HG03442 (cell line): Measurements from ENCODE around the gene SLC16A14.

Experiments used
- ATAC-seq: cut with Tn5 transposase; IDR thresholded peaks from one replicate; pipeline ENCODE4 v1.9.1; 2021; ENCODE audit warnings: mild to moderate bottlenecking, moderate library complexity; ENCODE audit not compliant: unreplicated experiment

The SLC16A14 gene

GRCh38 chr2:230043025-230043424, 25.7 kb downstream of the SLC16A14 start:
- no peak for ATAC-seq

DNA sequence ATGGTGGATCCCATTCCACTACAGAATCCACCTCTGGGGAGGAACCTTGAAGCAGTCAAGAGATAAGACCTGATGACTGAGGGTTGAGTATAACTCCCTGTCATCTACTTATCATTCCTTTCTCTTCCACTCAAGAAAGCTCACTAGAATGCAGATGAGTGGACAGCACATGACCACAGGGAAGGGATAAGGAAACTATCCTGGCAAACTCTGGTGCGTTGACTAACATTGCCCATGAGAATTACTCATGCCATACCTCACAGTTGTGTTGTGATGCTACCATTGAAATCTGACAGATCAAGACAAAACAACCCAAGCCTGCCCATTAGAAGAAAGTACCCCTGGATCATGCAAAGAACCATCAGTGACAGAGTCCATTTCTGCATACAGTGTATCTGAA, 26.5 kb downstream of the SLC16A14 start:
- ATAC-seq = no peak

DNA sequence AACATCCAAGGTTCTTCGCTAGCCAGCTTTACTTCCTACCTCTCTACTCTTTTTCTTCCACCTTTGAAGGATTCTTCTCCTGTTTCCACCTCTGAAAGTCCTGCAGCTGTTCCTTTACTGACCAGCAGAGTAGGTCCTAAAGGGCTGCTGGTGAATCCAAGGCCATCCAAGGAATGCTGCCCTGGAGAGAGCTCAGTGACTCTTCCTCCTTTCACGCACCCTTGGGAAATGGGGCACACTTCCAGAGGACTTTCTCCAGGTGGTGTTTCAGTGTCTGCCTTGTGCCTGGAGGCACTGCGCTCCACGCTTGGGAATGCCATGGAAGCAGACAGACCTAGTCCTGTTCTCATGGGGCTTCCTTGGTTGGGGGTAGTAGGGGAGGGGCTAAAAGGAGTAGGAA, 45.4 kb downstream of the SLC16A14 start:
- ATAC-seq = no peak

- ATAC-seq = no peak
Observed at GRCh38 chr2:230019742-230020141, 49.0 kb downstream of the SLC16A14 start.

DNA sequence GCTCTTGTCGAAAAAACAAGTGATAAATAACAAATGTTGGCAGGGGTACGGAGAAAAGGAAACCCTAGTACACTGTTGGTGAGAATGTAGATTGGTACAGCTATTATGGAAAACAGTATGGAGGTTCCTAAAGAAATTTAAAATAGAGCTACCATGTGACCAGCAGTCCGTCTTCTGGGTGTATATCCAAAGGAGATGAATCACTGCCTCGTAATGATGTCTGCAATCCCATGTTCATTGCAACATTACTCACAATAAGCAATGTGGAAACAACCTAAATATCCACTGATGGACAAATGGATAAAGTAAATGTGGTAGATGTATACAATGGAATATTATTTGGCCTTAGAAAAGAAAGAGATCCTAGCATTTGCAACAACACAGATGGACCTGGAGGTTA, 50.6 kb downstream of the SLC16A14 start:
- no peak for ATAC-seq

DNA sequence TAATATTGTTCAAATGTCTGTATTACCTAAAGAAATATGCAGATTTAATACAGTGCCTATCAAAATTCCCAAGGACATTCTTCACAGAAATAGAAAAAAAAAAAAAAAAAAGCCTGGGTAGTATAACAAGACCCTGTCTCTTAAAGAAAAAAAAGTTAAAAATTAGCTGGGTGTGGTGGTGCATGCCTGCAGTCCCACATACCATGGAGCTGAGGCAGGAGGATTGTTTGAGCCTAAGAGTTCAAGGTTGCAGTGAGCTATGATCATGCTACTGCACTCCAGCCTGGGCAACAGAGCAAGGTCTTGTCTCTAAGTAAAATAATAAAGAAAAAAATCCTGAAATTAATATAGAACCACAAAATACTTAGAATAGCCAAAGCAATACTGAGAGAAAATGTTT, 51.9 kb downstream of the SLC16A14 start:
- ATAC-seq = no peak

- no peak for ATAC-seq
Observed at GRCh38 chr2:230012267-230012884, 56.3 kb downstream of the SLC16A14 start.

DNA sequence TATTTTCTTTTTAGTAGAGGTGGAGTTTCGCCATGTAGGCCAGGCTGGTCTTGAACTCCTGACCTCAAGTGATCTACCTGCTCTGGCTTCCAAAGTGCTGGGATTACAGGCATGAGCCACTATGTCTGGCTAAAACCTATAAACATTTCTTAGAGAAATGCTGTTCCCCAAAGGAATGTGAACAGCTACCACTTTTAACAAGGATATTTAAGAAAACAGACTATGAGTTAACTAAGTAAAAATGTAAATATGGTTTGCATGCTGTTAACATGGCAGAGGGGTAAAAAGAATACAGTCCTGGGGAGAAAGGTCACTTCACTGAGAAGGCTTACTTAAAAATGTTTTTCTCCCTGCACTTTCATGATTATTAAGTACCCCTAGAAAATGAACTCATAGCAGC, 57.1 kb downstream of the SLC16A14 start:
- ATAC-seq = no peak

DNA sequence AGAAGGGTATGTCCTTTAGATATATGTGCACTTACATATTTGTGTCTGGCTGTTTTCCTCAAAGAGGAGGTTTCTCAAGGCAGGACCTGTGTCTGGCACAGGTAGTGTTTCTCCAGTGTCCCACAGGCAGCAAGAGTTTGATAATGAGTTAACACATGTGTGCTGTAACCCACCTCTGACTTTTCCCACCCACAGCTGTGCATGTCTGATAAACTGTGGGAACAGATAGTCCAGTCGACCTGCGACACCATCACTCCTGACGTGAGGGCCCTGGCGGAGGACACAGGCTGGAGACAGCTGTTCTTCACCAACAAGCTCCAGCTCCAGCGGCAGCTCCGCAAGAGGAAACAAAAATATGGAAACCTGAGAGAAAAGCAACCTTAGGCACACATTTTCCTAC, 58.2 kb downstream of the SLC16A14 start:
- no peak for ATAC-seq

GRCh38 chr2:230008708-230009066, 60.0 kb downstream of the SLC16A14 start:
- no peak for ATAC-seq

DNA sequence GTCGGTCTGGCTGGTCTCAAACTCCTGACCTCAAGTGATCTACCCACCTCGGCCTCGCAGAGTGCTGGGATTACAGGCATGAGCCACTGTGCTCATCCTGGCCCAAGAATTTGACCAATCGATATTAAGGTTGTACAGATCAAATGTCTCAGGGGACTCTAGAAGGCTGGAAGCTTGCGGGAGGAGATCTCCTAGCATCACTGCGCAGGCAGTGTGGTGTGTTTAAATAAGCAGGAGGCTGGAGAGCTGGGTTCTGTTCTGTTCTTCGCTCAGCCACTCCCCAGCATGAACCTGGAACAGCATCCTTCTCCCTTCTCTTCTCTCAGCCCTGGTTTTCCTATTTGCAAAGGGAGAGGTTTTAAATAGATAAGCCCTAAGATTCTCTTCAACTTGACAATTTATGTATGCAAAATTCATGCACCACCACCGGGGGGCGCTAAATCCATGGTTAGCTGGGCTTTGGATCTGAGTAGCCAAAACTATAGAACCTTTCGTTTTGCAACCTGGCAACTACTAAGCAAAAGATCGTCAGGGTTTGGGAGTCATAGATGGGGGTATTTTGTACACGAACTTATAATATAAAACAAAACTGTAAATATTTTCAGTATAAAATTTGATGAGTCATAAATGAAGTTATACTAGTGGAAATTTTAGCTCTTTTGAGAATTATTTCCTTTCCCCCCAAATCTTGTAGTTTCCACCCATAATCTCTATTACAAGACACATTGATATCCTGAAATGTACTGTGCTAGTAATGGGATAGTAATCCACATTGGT, 60.6 kb downstream of the SLC16A14 start:
- no peak for ATAC-seq

GRCh38 chr2:230000118-230000841, 68.4 kb downstream of the SLC16A14 start:
- peak; percentile 97 for ATAC-seq

DNA sequence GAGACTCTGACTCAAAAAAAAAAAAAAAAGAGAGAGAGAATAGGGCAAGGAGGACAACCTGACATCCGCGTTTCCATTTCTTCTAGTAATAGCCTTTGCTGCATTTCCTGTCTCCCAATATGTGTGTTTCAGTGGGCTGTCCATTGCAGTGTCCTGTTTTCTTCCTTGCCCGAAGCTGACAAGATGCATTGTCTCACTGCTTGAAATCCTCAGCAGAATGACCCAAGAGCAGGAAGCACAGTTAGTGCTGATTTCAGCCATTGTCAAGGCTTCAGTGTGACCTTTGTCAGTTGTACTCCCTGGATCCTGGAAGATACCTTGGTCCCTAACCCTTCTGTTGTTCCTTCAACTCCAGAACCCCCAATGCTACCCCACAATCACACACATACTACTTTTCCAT, 71.2 kb downstream of the SLC16A14 start:
- ATAC-seq = no peak

DNA sequence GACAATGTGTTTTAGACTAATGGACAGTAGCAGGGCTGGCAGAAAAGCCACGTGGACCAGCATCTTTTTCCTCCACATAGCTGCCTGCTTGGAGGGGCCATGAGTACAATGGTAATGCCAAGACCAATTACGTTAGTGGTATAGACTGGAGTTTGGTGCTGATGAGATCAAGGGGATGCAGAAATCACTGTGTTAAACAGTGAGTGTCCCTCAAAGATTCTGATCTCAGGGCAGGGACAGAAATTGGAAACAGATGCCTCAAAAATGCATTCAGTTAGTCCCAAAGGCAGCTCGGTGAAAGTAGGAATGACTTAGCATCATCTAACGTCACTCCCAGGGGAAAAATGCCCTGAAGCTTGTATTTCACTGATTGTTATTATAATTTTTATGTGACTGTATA, 72.4 kb downstream of the SLC16A14 start:
- ATAC-seq = no peak

GRCh38 chr2:229993236-229993635, 75.5 kb downstream of the SLC16A14 start:
- no peak for ATAC-seq
